Activated CD4-positive, alpha-beta T cell treated with anti-CD3 and anti-CD28 coated beads, Interleukin-2, amount 50 U/mL, for 4 hours (primary cell): ENCODE results near the gene XPO6.

ENCODE experiments used
- DNase-seq, 2 experiments: peaks; one replicate each; pipeline ENCODE4 v3.0.0-alpha.2; 2020

The XPO6 gene

GRCh38 chr16:28207399-28207798 is 4.4 kb downstream of the XPO6 start:
- no peak for DNase-seq

- DNase-seq = no peak
Observed at GRCh38 chr16:28205974-28206373, 5.8 kb downstream of the XPO6 start.

- DNase-seq = no peak
Observed at GRCh38 chr16:28205117-28205899, 6.5 kb downstream of the XPO6 start.

GRCh38 chr16:28204622-28205021 is 7.1 kb downstream of the XPO6 start:
- no peak for DNase-seq

- no peak for DNase-seq
Observed at GRCh38 chr16:28204204-28204603, 7.6 kb downstream of the XPO6 start.

GRCh38 chr16:28202147-28202746 is 9.5 kb downstream of the XPO6 start:
- no peak for DNase-seq

- DNase-seq = no peak
Observed at GRCh38 chr16:28200661-28201060, 11.1 kb downstream of the XPO6 start.

GRCh38 chr16:28196387-28196987 is 15.3 kb downstream of the XPO6 start:
- DNase-seq = no peak

- no peak for DNase-seq
Observed at GRCh38 chr16:28195859-28196258, 15.9 kb downstream of the XPO6 start.

- DNase-seq = no peak
Observed at GRCh38 chr16:28193530-28194423, 18.0 kb downstream of the XPO6 start.

GRCh38 chr16:28192806-28193529 is 18.8 kb downstream of the XPO6 start:
- peak; percentile 71 to 73 for DNase-seq

GRCh38 chr16:28191364-28191960 is 20.3 kb downstream of the XPO6 start:
- no peak for DNase-seq

GRCh38 chr16:28189245-28189644 is 22.5 kb downstream of the XPO6 start:
- DNase-seq = no peak

GRCh38 chr16:28188085-28188916 is 23.5 kb downstream of the XPO6 start:
- DNase-seq = no peak

GRCh38 chr16:28187595-28188004 is 24.2 kb downstream of the XPO6 start:
- DNase-seq = no peak

GRCh38 chr16:28186752-28187151 is 25.0 kb downstream of the XPO6 start:
- no peak for DNase-seq

- no peak for DNase-seq
Observed at GRCh38 chr16:28185696-28186095, 26.1 kb downstream of the XPO6 start.

GRCh38 chr16:28184625-28185024 is 27.1 kb downstream of the XPO6 start:
- no peak for DNase-seq

GRCh38 chr16:28183930-28184329 is 27.8 kb downstream of the XPO6 start:
- no peak for DNase-seq

- DNase-seq = no peak
Observed at GRCh38 chr16:28183484-28183883, 28.3 kb downstream of the XPO6 start.

- DNase-seq = no peak
Observed at GRCh38 chr16:28182801-28183200, 29.0 kb downstream of the XPO6 start.
